Stimulated activated CD4-positive, alpha-beta T cell treated with anti-CD3 and anti-CD28 coated beads, TNF-alpha, amount 100 ng/mL, for 24 hours (primary cell): ENCODE results near the gene ZNF692.
"Not testable (repeated sequence)": the region's sequence is repeated elsewhere in the genome, so short reads cannot be mapped to it uniquely, and the experiment has no call there.

Experiments
- DNase-seq, 3 experiments: peaks; one replicate each; pipeline ENCODE4 v3.0.0-alpha.2; 2020; ENCODE audit warnings: low read depth in 3 of 3

Gene ZNF692, protein sequence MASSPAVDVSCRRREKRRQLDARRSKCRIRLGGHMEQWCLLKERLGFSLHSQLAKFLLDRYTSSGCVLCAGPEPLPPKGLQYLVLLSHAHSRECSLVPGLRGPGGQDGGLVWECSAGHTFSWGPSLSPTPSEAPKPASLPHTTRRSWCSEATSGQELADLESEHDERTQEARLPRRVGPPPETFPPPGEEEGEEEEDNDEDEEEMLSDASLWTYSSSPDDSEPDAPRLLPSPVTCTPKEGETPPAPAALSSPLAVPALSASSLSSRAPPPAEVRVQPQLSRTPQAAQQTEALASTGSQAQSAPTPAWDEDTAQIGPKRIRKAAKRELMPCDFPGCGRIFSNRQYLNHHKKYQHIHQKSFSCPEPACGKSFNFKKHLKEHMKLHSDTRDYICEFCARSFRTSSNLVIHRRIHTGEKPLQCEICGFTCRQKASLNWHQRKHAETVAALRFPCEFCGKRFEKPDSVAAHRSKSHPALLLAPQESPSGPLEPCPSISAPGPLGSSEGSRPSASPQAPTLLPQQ

DNA sequence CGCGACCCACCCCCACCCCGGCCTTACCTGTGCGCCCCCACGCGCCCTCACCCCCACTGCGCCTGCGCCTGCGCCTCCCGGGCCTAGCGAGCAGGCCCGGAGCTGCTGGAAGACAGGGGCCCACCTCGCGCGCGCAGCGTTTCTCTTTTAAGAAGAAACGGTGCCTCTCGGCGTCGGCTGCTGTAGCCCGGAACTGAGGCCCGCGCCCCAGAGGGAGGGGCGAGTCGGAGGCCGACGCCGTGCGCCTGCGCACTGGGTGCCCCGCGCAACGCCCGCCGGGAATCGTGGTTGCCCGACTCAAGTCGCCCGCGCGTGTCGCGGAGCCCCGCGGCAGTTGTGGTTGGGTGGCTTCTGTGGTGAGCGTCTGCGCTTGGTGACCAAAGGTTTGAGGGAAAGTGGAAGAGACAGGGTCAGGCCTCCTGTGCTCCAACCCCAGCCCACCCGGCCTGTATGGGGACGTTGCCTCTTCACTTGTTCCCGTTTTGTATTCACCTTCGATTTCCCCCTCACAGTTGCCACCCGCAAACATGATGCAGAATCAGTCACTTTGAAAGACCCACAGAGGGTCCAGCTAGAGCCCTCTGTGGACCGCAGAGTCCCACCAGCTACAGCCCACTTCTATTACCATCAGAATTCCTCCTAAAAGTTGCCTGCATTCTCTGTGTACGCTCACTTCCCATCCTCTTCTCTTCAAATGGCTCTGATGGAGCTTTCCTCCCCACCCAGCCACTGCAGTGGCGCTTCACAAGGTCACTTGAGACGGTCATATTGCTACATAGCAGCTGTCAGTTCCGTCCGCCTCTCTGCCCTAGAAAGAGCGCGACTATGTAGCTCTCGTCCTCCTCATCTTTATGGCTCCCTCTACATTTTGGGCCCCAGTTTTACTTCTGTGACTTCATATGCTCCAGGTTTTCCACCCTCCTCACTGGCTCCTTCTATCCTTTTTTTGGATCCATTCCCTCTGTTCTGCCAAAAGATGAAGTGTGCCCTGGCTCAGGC is at the start of gene ZNF692:
TSS of gene ZNF692 (minus strand) at position 195 of the 999 bp plus-strand sequence. CDS start 776 bp downstream, outside the sequence.
- peak; percentile 91 to 96 (median 92) for DNase-seq

DNA sequence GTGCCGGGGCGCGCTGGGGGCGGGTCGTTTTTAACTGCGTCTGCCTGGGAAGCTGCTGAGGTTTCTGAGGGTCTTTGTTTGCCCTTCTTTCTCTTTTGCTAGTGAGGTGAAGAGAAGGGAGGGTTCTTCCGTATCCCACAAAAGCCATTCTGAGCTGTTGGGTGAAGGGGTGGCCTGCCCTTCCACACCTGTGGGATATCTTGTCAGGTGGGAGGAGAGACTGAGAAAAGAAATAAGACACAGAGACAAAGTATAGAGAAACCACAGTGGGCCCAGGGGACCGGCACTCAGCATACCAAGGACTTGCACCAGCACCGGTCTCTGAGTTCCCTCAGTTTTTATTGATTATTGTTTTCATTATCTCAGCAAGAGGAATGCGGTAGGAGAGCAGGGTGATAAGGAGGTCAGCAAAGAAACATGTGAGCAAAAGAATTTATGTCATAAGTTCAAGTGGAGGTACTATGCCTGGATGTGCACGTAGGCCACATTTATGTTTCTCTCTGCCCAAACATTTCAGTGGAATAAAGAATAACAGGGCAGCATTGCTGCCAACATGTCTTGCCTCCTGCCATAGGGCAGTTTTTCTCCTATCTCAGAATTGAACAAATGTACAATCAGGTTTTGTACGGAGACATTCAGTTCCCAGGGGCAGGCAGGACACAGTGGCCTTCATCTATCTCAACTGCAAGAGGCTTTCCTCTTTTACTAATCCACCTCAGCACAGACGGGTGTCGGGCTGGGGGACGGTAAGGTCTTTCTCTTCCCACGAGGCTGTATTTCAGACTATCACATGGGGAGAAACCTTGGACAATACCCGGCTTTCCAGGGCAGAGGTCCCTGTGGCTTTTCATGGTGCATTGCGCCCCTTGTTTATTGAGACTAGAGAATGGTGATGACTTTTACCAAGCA is 48.1 kb upstream of the ZNF692 start:
- DNase-seq = no peak

DNA sequence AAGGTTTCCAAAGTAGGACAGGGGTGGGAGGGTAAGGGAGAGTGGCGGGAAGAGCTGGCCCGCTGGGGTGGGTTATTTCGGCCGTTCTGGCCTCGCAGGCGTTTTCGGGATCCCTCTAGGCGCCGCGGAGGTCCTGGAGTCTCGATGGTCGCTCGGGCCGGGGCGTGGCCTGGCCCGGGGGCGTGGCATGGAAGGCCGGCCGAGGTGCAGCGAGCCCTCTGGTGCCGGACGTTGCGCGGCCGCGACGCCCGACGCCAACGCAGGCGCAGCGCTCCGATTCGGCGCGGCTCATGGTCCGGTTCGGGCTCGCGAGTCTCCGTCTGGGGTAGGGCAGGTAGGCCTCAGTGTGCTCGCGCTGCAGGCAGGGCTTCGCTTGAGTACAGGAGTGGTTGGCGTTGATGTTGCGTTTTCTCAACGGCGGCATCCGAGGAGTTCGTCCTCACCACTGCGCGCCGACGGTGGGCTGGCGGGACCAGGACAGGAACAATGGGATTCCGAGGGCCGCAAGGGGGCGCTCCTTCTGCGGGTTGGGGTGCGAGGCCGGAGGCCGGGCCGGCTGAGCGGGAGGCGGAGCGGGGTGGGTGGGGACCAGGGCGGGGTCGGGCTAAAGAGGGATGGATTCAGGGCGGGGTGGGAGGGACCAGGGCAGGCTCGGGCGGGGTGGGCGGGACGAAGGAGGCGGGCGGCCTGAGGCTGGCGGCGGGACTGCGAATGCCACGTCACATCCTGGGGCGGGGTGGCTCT is 47.3 kb upstream of the ZNF692 start, which contains the start of gene PGBD2:
TSS of gene PGBD2 (plus strand) at position 227 of the 744 bp plus-strand sequence. CDS start 7,628 bp downstream, outside the sequence.
- peak; percentile 92 to 95 (median 94) for DNase-seq

DNA sequence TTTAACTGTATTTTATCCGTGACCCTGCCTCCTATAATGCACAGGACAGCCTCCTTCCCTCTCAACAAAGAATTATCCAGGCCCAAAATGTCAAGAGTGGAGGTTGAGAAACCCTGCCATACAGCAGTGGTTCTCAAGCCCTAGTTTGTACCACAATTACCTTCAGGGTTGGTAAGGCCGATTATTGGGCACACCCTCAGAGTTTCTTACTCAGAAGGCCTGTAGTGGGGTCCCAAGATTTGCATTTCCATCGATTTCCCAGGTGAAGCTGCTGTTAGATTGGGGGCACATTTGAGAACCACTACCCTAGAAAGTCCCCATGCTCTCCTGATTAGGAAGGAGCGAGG is 46.8 kb upstream of the ZNF692 start:
- no peak for DNase-seq

DNA sequence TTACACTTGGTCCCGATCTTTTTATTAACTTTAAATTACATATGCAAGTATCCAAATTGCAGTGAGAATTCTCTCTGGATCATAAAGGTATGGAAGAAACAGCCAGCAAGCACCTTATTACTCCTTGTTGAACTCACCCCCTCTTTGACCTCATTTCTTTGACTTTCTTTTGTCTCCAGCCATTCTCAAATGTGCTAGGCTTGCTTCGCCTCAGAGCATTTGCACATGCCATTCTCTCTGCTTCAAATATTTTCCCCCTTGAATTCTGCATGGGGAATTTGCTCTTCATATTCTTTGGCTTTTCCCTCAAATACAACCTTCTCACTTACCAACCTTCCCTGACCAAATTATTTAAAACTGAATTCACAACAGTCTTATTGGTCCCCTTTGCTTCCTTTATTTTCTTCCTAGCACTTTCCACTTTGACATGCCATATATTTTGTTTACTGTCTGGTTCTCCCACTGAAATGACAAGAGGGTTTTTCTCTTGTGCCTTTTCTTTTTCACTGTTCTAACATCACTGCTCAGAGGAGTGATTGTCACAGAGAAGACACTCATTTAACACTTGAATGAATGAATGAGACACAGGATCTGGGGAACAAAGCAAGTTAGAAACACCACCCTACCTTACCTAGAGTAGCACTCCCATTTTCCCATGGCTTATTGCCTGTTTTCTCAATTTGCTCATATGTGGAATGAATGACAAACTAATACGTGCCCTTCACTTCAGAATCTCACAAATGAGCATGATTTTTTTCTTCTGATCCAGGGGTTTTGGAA is 45.7 kb upstream of the ZNF692 start:
- DNase-seq = no peak

DNA sequence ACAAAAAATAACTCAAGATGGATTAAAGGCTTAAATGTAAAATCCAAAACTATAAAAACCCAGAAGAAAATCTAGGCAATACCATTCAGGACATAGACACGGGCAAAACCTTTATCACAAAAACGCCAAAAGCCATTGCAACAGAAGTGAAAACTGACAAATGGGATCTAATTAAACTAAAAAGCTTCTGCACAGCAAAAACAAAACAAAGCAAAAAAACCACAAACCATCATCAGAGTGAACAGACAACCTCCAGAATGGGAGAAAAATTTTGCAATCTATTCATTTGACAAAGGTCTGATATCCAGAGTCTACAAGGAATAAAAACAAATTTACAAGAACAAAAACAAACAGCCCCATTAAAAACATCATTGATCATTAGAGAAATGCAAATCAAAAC is 42.7 kb upstream of the ZNF692 start:
- no peak for DNase-seq

DNA sequence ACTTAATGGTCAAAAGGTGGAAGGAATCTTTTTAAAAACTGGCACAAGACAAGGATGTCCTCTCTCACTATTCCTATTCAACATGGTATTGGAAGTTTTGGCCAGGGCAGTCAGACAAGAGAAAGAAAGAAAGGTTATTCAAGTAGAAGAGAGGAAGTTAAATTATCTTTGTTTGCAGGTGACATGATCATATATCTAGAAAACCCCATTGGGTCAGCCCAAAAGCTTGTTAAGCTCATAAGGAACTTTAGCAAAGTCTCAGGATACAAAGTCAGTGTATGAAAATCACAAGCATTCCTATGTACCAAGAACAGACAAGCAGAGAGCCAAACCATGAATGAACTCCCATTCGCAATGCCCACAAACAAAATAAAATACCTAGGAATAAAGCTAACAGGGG is 41.8 kb upstream of the ZNF692 start:
- no peak for DNase-seq

DNA sequence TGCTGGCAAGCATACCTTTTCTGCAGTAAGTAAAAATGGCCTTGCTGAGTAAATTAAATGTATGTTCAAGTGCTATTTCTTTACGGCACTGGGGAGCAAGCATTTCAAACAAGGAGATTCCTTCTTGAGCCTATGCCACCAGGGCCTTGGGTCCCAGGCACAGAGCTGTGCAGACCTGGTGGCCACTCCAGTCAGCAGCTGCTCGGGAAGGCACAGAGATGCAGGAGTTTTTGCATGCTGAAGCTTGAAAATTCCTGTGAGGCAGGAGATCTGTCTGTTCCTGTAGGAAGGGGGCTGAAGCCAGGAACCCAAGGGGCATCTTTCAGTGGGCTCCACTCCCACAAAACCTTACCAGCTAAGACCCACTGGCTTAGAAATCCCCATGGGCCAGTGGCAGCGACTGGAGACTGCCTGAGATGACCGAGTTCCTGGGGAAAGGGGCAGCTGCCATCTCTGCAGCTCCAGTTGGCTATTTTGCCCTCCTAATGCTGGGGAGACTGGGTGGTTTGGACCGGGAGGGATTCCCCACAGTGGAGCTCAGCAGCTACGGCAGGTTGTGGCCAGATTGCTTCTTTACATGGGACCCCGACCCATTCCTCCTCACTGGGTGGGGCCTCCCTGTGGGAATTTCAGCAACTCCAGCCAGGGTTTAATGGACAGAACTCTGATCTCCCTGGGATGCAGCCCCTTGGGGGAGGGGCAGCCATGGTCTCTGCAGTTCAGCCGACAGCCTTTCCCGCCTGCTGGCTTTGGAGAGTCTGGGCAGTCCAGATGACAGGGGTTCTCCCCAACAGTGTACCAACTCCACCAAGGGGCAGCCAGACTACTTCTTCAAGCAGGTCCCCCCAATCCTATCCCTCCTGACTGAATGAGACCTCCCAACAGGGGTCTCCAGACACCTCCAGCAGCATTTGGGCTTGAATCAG is 38.8 kb upstream of the ZNF692 start:
- DNase-seq = no peak

DNA sequence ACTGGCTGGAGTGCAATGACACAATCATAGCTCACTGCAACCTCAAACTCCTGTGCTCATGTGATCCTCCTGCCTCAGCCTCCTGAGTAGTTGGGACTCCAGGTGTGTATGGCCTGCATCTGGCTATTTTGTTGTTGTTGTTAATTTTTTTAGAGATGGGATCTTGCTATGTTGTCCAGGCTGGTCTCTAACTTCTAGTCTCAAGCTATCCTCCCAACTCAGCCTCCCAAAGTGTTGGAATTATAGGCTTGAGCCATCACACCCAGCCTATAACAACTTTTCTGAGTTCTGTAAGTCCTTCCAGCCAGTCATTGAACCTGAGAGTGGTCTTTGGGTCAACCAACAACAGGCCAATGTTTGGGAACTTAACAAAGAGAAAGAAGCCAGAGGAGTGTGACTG is 36.0 kb upstream of the ZNF692 start:
- no peak for DNase-seq

DNA sequence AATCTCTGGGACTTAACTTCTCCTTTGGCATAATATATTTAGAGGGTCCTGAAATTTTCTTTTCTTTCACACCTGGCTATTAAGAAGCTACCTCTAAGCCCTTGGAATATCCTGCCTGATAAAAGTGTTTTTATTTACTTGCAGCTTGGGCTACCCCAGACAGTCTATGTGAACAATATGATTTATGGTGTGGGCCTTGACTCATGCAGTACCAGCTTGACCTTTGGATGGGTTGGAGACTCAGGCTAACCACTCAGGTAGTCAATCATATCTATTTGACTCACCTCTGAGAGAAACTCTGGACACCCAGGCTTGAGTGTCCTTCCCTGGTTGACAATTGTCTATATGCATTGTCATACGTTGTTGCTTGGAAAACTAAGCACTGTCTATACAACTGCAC is 33.7 kb upstream of the ZNF692 start:
- DNase-seq = no peak

DNA sequence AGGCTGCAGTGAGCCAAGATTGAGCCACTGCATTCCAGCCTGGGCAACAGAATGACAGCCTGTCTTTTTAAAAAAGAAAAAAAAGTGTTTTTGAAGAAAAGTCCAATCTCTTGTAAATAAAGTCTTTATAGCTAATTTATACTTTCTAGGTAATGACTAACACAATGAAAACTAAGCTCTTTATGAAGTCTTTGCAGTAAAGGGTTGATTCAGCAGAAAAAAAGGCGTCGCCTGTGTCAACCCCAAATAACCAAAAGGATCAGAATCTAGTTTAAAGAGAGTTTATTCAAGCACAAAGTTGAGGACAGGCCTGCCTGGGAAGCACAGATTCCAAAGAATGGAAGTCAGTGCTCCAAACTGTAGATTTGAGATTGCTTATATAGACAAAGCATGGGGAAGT is 32.9 kb upstream of the ZNF692 start:
- DNase-seq = no peak

DNA sequence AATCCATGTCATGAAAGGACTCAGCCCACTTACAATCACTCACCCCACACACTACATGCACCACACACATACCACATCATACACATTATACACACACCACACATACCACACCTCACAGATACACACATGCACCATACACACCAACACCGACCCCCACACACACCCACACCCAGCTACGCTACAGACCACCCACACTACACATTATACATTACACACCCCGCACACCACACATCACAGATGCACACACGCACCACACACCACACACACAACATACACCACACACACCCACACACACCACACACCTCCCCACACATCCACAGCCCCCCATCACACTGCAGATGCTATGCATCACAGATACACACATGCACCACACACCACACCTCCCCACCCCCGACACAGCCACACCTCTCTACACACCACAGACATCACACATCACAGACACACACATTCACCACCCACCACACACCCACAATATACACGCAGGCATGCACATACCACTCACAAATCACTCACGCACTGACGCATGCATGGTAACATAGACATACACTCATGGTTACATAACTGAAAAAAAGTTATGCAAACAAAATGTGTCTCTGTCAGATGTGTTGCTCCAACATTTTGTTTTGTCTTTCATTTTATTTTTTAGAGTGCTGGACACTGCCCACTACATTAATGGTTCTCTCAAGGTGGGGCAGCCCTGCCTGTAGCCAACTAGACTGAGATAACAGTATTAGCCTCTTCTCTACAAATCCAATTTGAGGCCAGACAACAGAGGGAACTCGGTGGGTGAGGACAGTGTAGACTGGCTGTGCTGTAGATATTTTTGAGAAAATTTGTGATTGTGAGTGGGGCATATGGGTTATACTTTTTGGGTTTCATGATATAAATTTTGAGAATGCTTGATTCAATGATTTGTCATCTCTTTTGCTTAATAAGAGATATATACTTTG is 31.9 kb upstream of the ZNF692 start:
- no peak for DNase-seq

DNA sequence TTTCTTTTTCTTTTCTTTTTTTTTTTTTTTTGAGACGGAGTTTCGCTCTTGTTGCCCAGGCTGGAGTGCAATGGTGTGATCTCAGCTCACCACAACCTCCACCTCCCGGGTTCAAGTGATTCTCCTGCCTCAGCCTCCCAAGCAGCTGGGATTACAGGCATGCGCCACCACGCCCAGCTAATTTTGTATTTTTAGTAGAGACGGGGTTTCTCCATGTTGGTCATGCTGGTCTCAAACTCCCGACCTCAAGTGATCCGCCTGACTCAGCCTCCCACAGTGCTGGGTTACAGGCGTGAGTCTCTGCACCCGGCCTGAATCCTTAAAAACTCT is 31.0 kb upstream of the ZNF692 start:
- DNase-seq = not testable (repeated sequence)

DNA sequence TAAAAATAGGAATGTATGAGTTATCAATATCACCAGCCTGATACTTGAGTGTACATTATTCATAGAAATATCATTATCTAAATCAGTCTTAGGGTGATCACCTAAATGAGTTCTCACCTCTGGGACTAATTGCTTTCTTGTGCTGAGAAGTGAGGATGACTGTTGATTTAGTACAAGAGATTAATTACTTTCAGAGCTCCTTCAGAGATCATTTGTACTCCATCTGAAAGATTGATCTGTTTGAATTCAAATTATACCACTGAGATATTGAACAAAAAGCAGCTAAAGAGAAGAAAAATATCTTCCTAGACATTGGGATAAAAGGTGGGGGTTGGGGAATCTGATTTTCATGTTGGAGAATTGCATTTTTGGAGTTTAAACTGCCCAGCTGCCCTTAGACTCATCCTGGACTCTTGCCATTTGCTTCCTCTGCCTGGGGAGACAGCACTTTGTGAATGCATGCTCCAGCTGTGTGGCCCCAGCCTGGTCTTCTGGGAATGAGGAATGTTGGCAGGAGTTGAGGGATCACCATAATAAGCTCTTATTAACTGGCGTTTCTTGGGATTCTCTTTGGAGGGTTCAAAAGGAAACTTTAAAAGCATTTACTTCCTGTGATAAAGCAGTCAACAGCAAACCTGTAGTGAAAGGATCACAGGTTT is 27.5 kb upstream of the ZNF692 start:
- DNase-seq = no peak

DNA sequence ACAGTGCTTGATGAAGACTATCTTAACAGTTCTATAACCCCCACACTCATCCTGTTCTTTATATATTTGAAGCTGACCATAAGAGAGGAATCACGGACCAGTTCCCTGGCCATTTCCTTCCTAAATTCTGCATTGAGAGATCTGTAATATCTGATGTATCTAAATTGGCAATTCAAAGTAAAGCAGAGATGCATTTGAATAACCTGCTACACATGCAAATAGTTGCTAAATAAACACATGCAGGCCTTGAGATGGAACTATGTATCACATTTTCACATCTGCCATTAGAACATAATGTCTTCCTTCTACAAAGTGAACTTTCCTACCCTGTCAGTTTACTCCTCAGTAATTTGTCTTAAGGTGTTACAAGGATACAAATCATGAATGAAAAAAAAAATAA is 26.8 kb upstream of the ZNF692 start:
- no peak for DNase-seq

DNA sequence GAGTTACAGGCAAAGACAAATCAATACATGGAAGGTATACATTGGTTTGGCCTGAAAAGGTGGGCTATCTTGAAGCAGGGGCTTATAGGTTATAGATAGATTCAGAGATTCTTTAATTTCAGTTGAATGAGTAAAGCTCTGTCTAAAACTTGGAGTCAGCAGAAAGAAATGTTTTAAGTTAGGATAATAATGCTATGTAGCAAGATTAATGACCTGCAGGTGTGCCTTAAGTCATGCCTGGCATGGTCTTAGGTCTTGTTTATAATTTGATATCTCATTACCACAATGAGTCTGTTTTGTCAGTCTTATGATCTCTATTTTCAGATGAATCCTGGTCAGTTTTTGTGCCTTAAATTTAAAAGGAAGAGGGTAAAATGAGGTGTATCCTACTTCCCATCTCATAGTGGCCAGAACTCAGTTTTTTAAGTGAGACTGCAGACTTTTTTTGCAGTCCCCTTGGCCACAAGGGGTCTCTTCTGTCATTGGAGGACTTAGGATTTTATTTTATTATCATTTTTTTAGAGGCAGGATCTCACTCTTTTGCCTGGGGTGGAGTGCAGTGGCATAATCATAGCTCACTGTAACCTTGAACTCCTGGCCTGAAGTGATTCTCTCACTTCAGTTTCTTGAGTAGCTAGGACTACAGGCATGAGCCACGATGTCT is 25.9 kb upstream of the ZNF692 start:
- DNase-seq = no peak

DNA sequence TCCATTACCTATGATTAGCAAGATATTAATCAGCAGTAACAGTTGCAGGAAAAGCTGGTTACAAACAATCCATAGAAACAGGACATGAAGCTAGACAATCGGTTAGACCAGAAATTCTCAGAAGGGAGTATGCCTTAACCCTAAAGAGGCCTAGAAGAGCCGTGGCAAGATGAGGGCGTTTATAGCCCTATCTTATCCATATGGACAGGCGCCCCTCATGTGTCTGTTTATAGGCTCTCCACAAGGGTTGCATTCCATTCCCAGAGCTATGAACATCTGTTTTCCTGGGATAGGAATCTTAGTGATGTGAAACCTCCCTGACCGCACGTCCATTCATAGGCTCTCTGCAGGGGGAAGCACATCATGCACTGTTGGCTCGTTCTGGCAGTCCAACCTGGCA is 23.5 kb upstream of the ZNF692 start:
- not testable (repeated sequence) for DNase-seq
